ENCODE results near the gene TXNRD2. TPM values are rescaled to one million over a fixed set of nuclear protein-coding genes. Genes with fewer than 3 reads are reported as not detected.
"Not testable (repeated sequence)": the region's sequence is repeated elsewhere in the genome, so short reads cannot be mapped to it uniquely, and the experiment has no call there.

The TXNRD2 gene
- total RNA-seq, 1 donor from 2014 or later: 47.5 TPM

- no peak for TF ChIP-seq CTCF (IDR thresholded peaks at IDR 0.05)
- no peaks in the 10 kb centered on the region for H3K36me3 ChIP-seq
- no peaks in the 10 kb centered on the region for H3K27me3 ChIP-seq (ENCODE audit: low read depth)
- DNase-seq (peak; percentile 59), ATAC-seq (peak in 1 of 2 donors; percentile 43)
- H3K4me3 ChIP-seq: no peak overlapping the region
- H3K4me1 ChIP-seq: peaks cover 50% of the 10 kb centered on the region
- no peaks in the 10 kb centered on the region for H3K9me3 ChIP-seq
- intact Hi-C loops (cut with DNase I): no loop called here
- peak overlapping the region; percentile 73 for H3K27ac ChIP-seq
These were observed 3.8 kb downstream of the TXNRD2 start for GRCh38 chr22:19937616-19938473.

GRCh38 chr22:19936513-19936912 is 5.1 kb downstream of the TXNRD2 start:
- no peak overlapping the region for H3K27ac ChIP-seq
- no peaks in the 10 kb centered on the region for H3K27me3 ChIP-seq (ENCODE audit: low read depth)
- DNase-seq (peak; percentile 7), ATAC-seq (no peak)
- TF ChIP-seq CTCF (IDR thresholded peaks at IDR 0.05): no peak
- intact Hi-C loops (cut with DNase I): no loop called here
- no peak overlapping the region for H3K4me3 ChIP-seq
- H3K36me3 ChIP-seq: no peaks in the 10 kb centered on the region
- H3K9me3 ChIP-seq: no peaks in the 10 kb centered on the region
- peaks cover 44% of the 10 kb centered on the region for H3K4me1 ChIP-seq

GRCh38 chr22:19935123-19935718 is 6.4 kb downstream of the TXNRD2 start:
- H3K4me3 ChIP-seq; H3K9me3 ChIP-seq; DNase-seq; ATAC-seq; intact Hi-C loops (cut with DNase I); H3K27ac ChIP-seq; H3K36me3 ChIP-seq; H3K27me3 ChIP-seq (ENCODE audit: low read depth): not testable (repeated sequence)
- peaks cover 34% of the 10 kb centered on the region for H3K4me1 ChIP-seq

GRCh38 chr22:19933341-19934241 is 8.0 kb downstream of the TXNRD2 start:
- Histone ChIP-seq H3K27ac (peak overlapping the region; percentile 11), H3K4me1 (peaks cover 24% of the 10 kb centered on the region), H3K4me3 (no peak overlapping the region), H3K36me3 (peaks cover 7% of the 10 kb centered on the region), H3K27me3 (ENCODE audit: low read depth) (no peaks in the 10 kb centered on the region), H3K9me3 (no peaks in the 10 kb centered on the region)
- ATAC-seq (no peak), DNase-seq (peak; percentile 36)
- TF ChIP-seq CTCF (IDR thresholded peaks at IDR 0.05): no peak
- intact Hi-C loops (cut with DNase I): no loop called here

GRCh38 chr22:19932367-19933206 is 9.0 kb downstream of the TXNRD2 start:
- peak; percentile 56 for DNase-seq
- TF ChIP-seq CTCF (IDR thresholded peaks at IDR 0.05): no peak
- intact Hi-C loops (cut with DNase I): no loop called here
- H3K4me3 ChIP-seq: no peak overlapping the region
- peaks cover 14% of the 10 kb centered on the region for H3K4me1 ChIP-seq
- H3K36me3 ChIP-seq: peaks cover 14% of the 10 kb centered on the region
- H3K9me3 ChIP-seq: no peaks in the 10 kb centered on the region
- peak; percentile 61 to 80 for ATAC-seq
- peak overlapping the region; percentile 21 for H3K27ac ChIP-seq
- H3K27me3 ChIP-seq (ENCODE audit: low read depth): no peaks in the 10 kb centered on the region

All from lower lobe of right lung (tissue), 2 donors.